ENCODE results near the gene CAPZA2. TPM values are rescaled to one million over a fixed set of nuclear protein-coding genes. Genes with fewer than 3 reads are reported as not detected.
A peak's percentile ranks its signal among the peaks of the same experiment; 100 is the strongest.

CAPZA2 gene
- total RNA-seq, 1 donor from 2014 or later: 231 TPM

GRCh38 chr7:116857052-116857451, 5.3 kb upstream of the CAPZA2 start:
- DNase-seq (ENCODE audit: low spot score): no peak
- no peaks in the 10 kb centered on the region for H3K36me3 Mint-ChIP-seq (ENCODE audit: low read depth)
- TF ChIP-seq CTCF (IDR thresholded peaks at IDR 0.05): no peak
- H3K27me3 Mint-ChIP-seq (ENCODE audit: low read depth): peaks cover 1% of the 10 kb centered on the region
- H3K4me3 Mint-ChIP-seq (ENCODE audit: unreplicated experiment): no peak overlapping the region
- peaks cover 4% of the 10 kb centered on the region for H3K4me1 Mint-ChIP-seq (ENCODE audit: low read depth)
- no peak overlapping the region for H3K27ac Mint-ChIP-seq (ENCODE audit: unreplicated experiment)
- H3K9me3 Mint-ChIP-seq (ENCODE audit: low read depth): no peaks in the 10 kb centered on the region

GRCh38 chr7:116859323-116859722, 3.1 kb upstream of the CAPZA2 start:
- Mint-ChIP-seq H3K36me3 (ENCODE audit: low read depth) (no peaks in the 10 kb centered on the region), H3K27ac (ENCODE audit: unreplicated experiment) (no peak overlapping the region), H3K27me3 (ENCODE audit: low read depth) (no peaks in the 10 kb centered on the region), H3K9me3 (ENCODE audit: low read depth) (no peaks in the 10 kb centered on the region), H3K4me1 (ENCODE audit: low read depth) (peaks cover 11% of the 10 kb centered on the region), H3K4me3 (ENCODE audit: unreplicated experiment) (no peak overlapping the region)
- no peak for TF ChIP-seq CTCF (IDR thresholded peaks at IDR 0.05)
- no peak for DNase-seq (ENCODE audit: low spot score)

GRCh38 chr7:116861717-116862116, 670 bp upstream of the CAPZA2 start:
- no peak for TF ChIP-seq CTCF (IDR thresholded peaks at IDR 0.05)
- no peak overlapping the region for H3K4me3 Mint-ChIP-seq (ENCODE audit: unreplicated experiment)
- no peak for DNase-seq (ENCODE audit: low spot score)
- H3K27ac Mint-ChIP-seq (ENCODE audit: unreplicated experiment): peak overlapping the region; percentile 63
- no peaks in the 10 kb centered on the region for H3K9me3 Mint-ChIP-seq (ENCODE audit: low read depth)
- no peaks in the 10 kb centered on the region for H3K27me3 Mint-ChIP-seq (ENCODE audit: low read depth)
- no peaks in the 10 kb centered on the region for H3K36me3 Mint-ChIP-seq (ENCODE audit: low read depth)
- H3K4me1 Mint-ChIP-seq (ENCODE audit: low read depth): peaks cover 26% of the 10 kb centered on the region

- Mint-ChIP-seq H3K4me3 (ENCODE audit: unreplicated experiment) (peak overlapping the region; percentile 99), H3K27ac (ENCODE audit: unreplicated experiment) (peak overlapping the region; percentile 99), H3K9me3 (ENCODE audit: low read depth) (no peaks in the 10 kb centered on the region), H3K4me1 (ENCODE audit: low read depth) (peaks cover 38% of the 10 kb centered on the region), H3K27me3 (ENCODE audit: low read depth) (no peaks in the 10 kb centered on the region), H3K36me3 (ENCODE audit: low read depth) (no peaks in the 10 kb centered on the region)
- no peak for DNase-seq (ENCODE audit: low spot score)
- TF ChIP-seq CTCF (IDR thresholded peaks at IDR 0.05): peak; percentile 29
Measured at GRCh38 chr7:116862951-116863670, 724 bp downstream of the CAPZA2 start.

- no peak for DNase-seq (ENCODE audit: low spot score)
- peak overlapping the region; percentile 99 for H3K4me3 Mint-ChIP-seq (ENCODE audit: unreplicated experiment)
- no peaks in the 10 kb centered on the region for H3K9me3 Mint-ChIP-seq (ENCODE audit: low read depth)
- H3K4me1 Mint-ChIP-seq (ENCODE audit: low read depth): peaks cover 39% of the 10 kb centered on the region
- H3K27ac Mint-ChIP-seq (ENCODE audit: unreplicated experiment): peak overlapping the region; percentile 99
- H3K36me3 Mint-ChIP-seq (ENCODE audit: low read depth): no peaks in the 10 kb centered on the region
- no peaks in the 10 kb centered on the region for H3K27me3 Mint-ChIP-seq (ENCODE audit: low read depth)
- TF ChIP-seq CTCF (IDR thresholded peaks at IDR 0.05): no peak
Measured at GRCh38 chr7:116863936-116864500, 1.6 kb downstream of the CAPZA2 start.

All from chondrocyte (in vitro differentiated cells).